SK-N-SH treated with all-trans-retinoic acid at 6 μM for 48 hours (cell line): ENCODE results near the gene MKI67.

Source experiments
- ATAC-seq: fragments of 200-7000 bp; cut with Tn5 transposase; 3 replicates; pipeline ENCODE4 v1.9.1; 2020; ENCODE audit warnings: mild to moderate bottlenecking, moderate library complexity
- ARNTL ChIP-seq: fragments of 450-650 bp; formaldehyde crosslinking; IDR thresholded peaks from 2 replicates; pipeline ENCODE4 v1.5.0; 2020; ENCODE audit warnings: low read depth, mild to moderate bottlenecking, moderate library complexity, borderline replicate concordance
- BACH2 ChIP-seq: fragments of 250-450 bp; sonication (Bioruptor Pico); IDR thresholded peaks from 2 replicates; pipeline ENCODE4 v1.9.0; 2021; ENCODE audit warnings: mild to moderate bottlenecking, borderline replicate concordance
- CSDC2 ChIP-seq: fragments of 250-450 bp; sonication (Bioruptor Pico); IDR thresholded peaks from 2 replicates; pipeline ENCODE4 v1.5.0; 2020; ENCODE audit warnings: mild to moderate bottlenecking, moderate library complexity
- GLIS3 ChIP-seq: fragments of 250-450 bp; sonication (Bioruptor Pico); IDR thresholded peaks from 2 replicates; pipeline ENCODE4 v1.5.0; 2020; ENCODE audit warnings: mild to moderate bottlenecking, moderate library complexity
- ISL1 ChIP-seq: fragments of 250-450 bp; sonication (Bioruptor Pico); IDR thresholded peaks from 2 replicates; pipeline ENCODE4 v2.1.2; 2022; ENCODE audit warnings: mild to moderate bottlenecking, moderate library complexity
- PATZ1 ChIP-seq: fragments of 250-450 bp; sonication (Bioruptor Pico); IDR thresholded peaks from 2 replicates; pipeline ENCODE4 v1.8.0; 2020; ENCODE audit warnings: mild to moderate bottlenecking, moderate library complexity, borderline replicate concordance
- POU6F1 ChIP-seq: fragments of 250-450 bp; sonication (Bioruptor Pico); IDR thresholded peaks from 2 replicates; pipeline ENCODE4 v1.8.0; 2021; ENCODE audit warnings: low read depth, mild to moderate bottlenecking, moderate library complexity, borderline replicate concordance
- PPARA ChIP-seq: fragments of 250-450 bp; sonication (Bioruptor Pico); IDR thresholded peaks from 2 replicates; pipeline ENCODE4 v1.5.0; 2020; ENCODE audit warnings: mild to moderate bottlenecking, borderline replicate concordance
- SNAI2 ChIP-seq: fragments of 250-450 bp; sonication (Bioruptor Pico); IDR thresholded peaks from 2 replicates; pipeline ENCODE4 v1.5.0; 2020; ENCODE audit warnings: mild to moderate bottlenecking, moderate library complexity
- TCF4 ChIP-seq: fragments of 250-450 bp; sonication (Bioruptor Pico); IDR thresholded peaks from 2 replicates; pipeline ENCODE4 v1.8.0; 2021; ENCODE audit warnings: mild to moderate bottlenecking, moderate library complexity, borderline replicate concordance
- TOX ChIP-seq: fragments of 250-450 bp; sonication (Bioruptor Pico); IDR thresholded peaks from 2 replicates; pipeline ENCODE4 v1.8.0; 2021; ENCODE audit warnings: mild to moderate bottlenecking, moderate library complexity, borderline replicate concordance
- TSHZ2 ChIP-seq: fragments of 250-450 bp; sonication (Bioruptor Pico); IDR thresholded peaks from 2 replicates; pipeline ENCODE4 v1.5.0; 2020; ENCODE audit warnings: mild to moderate bottlenecking, moderate library complexity
- ZC3H10 ChIP-seq: fragments of 250-450 bp; sonication (Bioruptor Pico); IDR thresholded peaks from 2 replicates; pipeline ENCODE4 v1.5.1; 2021; ENCODE audit warnings: mild to moderate bottlenecking, moderate library complexity
- ZFP3 ChIP-seq: fragments of 250-450 bp; sonication (Bioruptor Pico); IDR thresholded peaks from 2 replicates; pipeline ENCODE4 v1.5.0; 2020; ENCODE audit warnings: mild to moderate bottlenecking, moderate library complexity
- ZNF565 ChIP-seq: fragments of 450-650 bp; formaldehyde crosslinking; conservative IDR thresholded peaks from 2 replicates; pipeline ENCODE4 v1.5.0; 2020; ENCODE audit warnings: low read depth, mild to moderate bottlenecking, moderate library complexity
- ZNF70 ChIP-seq: fragments of 450-650 bp; formaldehyde crosslinking; IDR thresholded peaks from 2 replicates; pipeline ENCODE4 v1.5.0; 2020; ENCODE audit warnings: mild to moderate bottlenecking, moderate library complexity
- ZNF8 ChIP-seq: fragments of 450-650 bp; formaldehyde crosslinking; IDR thresholded peaks from 2 replicates; pipeline ENCODE4 v1.5.0; 2020; ENCODE audit warnings: mild to moderate bottlenecking, moderate library complexity
- TF ChIP-seq, protein P1 (sequence below): fragments of 250-450 bp; sonication (Bioruptor Pico); IDR thresholded peaks from 2 replicates; pipeline ENCODE4 v1.5.1; 2020; ENCODE audit warnings: low read depth, mild to moderate bottlenecking, moderate library complexity

The MKI67 gene

GRCh38 chr10:128116851-128117615 lies 9.2 kb downstream of the MKI67 start:
- no peak for ATAC-seq

GRCh38 chr10:128116187-128116586 lies 10.0 kb downstream of the MKI67 start:
- no peak for ATAC-seq
- no peak for TF ChIP-seq TOX (CRISPR knock-in tag)
- no peak for TF ChIP-seq TSHZ2 (CRISPR knock-in tag)
- TF ChIP-seq ZNF8 (CRISPR knock-in tag) = no peak
- TF ChIP-seq POU6F1 = no peak
- TF ChIP-seq SNAI2 (CRISPR knock-in tag) = no peak
- TF ChIP-seq PATZ1 (CRISPR knock-in tag) = no peak
- TF ChIP-seq ZC3H10 = no peak
- no peak for TF ChIP-seq PPARA (CRISPR knock-in tag)
- no peak for TF ChIP-seq ARNTL (CRISPR knock-in tag)

More at GRCh38 chr10:128116851-128117615, 9.2 kb downstream of the MKI67 start:
- no peak for TF ChIP-seq ISL1
- TF ChIP-seq PPARA (CRISPR knock-in tag) = no peak
- TF ChIP-seq ZNF8 (CRISPR knock-in tag) = no peak
- no peak for TF ChIP-seq POU6F1
- no peak for TF ChIP-seq PATZ1 (CRISPR knock-in tag)
- TF ChIP-seq, protein P1, sequence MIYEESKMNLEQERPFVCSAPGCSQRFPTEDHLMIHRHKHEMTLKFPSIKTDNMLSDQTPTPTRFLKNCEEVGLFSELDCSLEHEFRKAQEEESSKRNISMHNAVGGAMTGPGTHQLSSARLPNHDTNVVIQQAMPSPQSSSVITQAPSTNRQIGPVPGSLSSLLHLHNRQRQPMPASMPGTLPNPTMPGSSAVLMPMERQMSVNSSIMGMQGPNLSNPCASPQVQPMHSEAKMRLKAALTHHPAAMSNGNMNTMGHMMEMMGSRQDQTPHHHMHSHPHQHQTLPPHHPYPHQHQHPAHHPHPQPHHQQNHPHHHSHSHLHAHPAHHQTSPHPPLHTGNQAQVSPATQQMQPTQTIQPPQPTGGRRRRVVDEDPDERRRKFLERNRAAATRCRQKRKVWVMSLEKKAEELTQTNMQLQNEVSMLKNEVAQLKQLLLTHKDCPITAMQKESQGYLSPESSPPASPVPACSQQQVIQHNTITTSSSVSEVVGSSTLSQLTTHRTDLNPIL (CRISPR knock-in tag) = no peak
- TF ChIP-seq ZFP3 (CRISPR knock-in tag) = no peak
- TF ChIP-seq SNAI2 (CRISPR knock-in tag) = no peak
- no peak for TF ChIP-seq ZNF565 (CRISPR knock-in tag)
- TF ChIP-seq BACH2 (CRISPR knock-in tag) = no peak
- TF ChIP-seq GLIS3 (CRISPR knock-in tag) = no peak
- TF ChIP-seq CSDC2 (CRISPR knock-in tag) = no peak
- TF ChIP-seq ZNF70 (CRISPR knock-in tag) = no peak
- no peak for TF ChIP-seq TSHZ2 (CRISPR knock-in tag)
- TF ChIP-seq TOX (CRISPR knock-in tag) = no peak
- TF ChIP-seq TCF4 = no peak
